ENCODE results near the gene TAS1R1.

The TAS1R1 gene

GRCh38 chr1:6554907-6555778 is at the start of gene TAS1R1:
Gene TAS1R1, plus strand, starts transcription at chr1:6555307. Its CDS starts 67 bp downstream, at chr1:6555374.
- H3K4me3 ChIP-seq (ENCODE audit: low read depth, low read length), result peak within 1 kb of the TSS; percentile 97
- TF ChIP-seq CTCF (IDR thresholded peaks at IDR 0.05; ENCODE audit: low read depth, low read length), result no peak

- TF ChIP-seq CTCF (IDR thresholded peaks at IDR 0.05; ENCODE audit: low read depth, low read length), result no peak
- H3K4me3 ChIP-seq (ENCODE audit: low read depth, low read length), result no peak overlapping the region
Observed at GRCh38 chr1:6505367-6506209, 49.5 kb upstream of the TAS1R1 start.

GRCh38 chr1:6506210-6507036 is 48.7 kb upstream of the TAS1R1 start:
- no peak for TF ChIP-seq CTCF (IDR thresholded peaks at IDR 0.05; ENCODE audit: low read depth, low read length)
- no peak overlapping the region for H3K4me3 ChIP-seq (ENCODE audit: low read depth, low read length)

GRCh38 chr1:6507037-6507428 is 48.1 kb upstream of the TAS1R1 start:
- H3K4me3 ChIP-seq (ENCODE audit: low read depth, low read length), result no peak overlapping the region
- TF ChIP-seq CTCF (IDR thresholded peaks at IDR 0.05; ENCODE audit: low read depth, low read length), result no peak

GRCh38 chr1:6507461-6507911 is 47.6 kb upstream of the TAS1R1 start:
- H3K4me3 ChIP-seq (ENCODE audit: low read depth, low read length), result no peak overlapping the region
- no peak for TF ChIP-seq CTCF (IDR thresholded peaks at IDR 0.05; ENCODE audit: low read depth, low read length)

GRCh38 chr1:6508154-6508815 is 46.8 kb upstream of the TAS1R1 start:
- no peak for TF ChIP-seq CTCF (IDR thresholded peaks at IDR 0.05; ENCODE audit: low read depth, low read length)
- H3K4me3 ChIP-seq (ENCODE audit: low read depth, low read length), result no peak overlapping the region
